ENCODE data around the gene SLC35G6.

The SLC35G6 gene

GRCh38 chr17:7508145-7508544, 26.9 kb downstream of the SLC35G6 start:
- no peak for DNase-seq

- DNase-seq, result no peak
Measured at GRCh38 chr17:7508846-7509245, 27.6 kb downstream of the SLC35G6 start.

- no peak for DNase-seq
Measured at GRCh38 chr17:7509937-7510336, 28.7 kb downstream of the SLC35G6 start.

GRCh38 chr17:7511108-7511507, 29.9 kb downstream of the SLC35G6 start:
- no peak for DNase-seq

- no peak for DNase-seq
Measured at GRCh38 chr17:7512105-7512504, 30.9 kb downstream of the SLC35G6 start.

GRCh38 chr17:7512824-7513540, 31.7 kb downstream of the SLC35G6 start:
- DNase-seq, result no peak

GRCh38 chr17:7513850-7514419, 32.7 kb downstream of the SLC35G6 start:
- no peak for DNase-seq

- DNase-seq, result no peak
Measured at GRCh38 chr17:7515911-7516610, 34.8 kb downstream of the SLC35G6 start.

- peak; percentile 64 for DNase-seq
Measured at GRCh38 chr17:7523033-7523432, 41.8 kb downstream of the SLC35G6 start.

GRCh38 chr17:7528842-7529241, 47.6 kb downstream of the SLC35G6 start:
- DNase-seq, result no peak

GRCh38 chr17:7530023-7530900, 49.0 kb downstream of the SLC35G6 start:
- DNase-seq, result no peak
